A172 (cell line): ENCODE results near the gene HDAC1. TPM values are rescaled to one million over a fixed set of nuclear protein-coding genes. Genes with fewer than 3 reads are reported as not detected.
A peak's percentile ranks its signal among the peaks of the same experiment; 100 is the strongest.
"Not testable (repeated sequence)": the region's sequence is repeated elsewhere in the genome, so short reads cannot be mapped to it uniquely, and the experiment has no call there.

ENCODE experiments used
- DNase-seq: peaks from one replicate; pipeline ENCODE4 v3.0.0-alpha.2; 2015; ENCODE audit warnings: low spot score
- total RNA-seq: library from RNA; depleted of rRNA; stranded (reverse); fragments of >200 nt; shearing (Covaris generic); gene quantifications from 2 replicates; pipeline ENCODE4 v1.2.3, GENCODE V29; 2014

The HDAC1 gene
- total RNA-seq, 1 experiment from 2014 or later, result 61.0 TPM

GRCh38 chr1:32273391-32274208 lies 18.3 kb upstream of the HDAC1 start:
- DNase-seq, result peak; percentile 41

GRCh38 chr1:32274646-32275340 lies 17.1 kb upstream of the HDAC1 start:
- no peak for DNase-seq

- no peak for DNase-seq
Measured at GRCh38 chr1:32275424-32275823, 16.5 kb upstream of the HDAC1 start.

- no peak for DNase-seq
Measured at GRCh38 chr1:32276032-32276782, 15.7 kb upstream of the HDAC1 start.

- DNase-seq, result not testable (repeated sequence)
Measured at GRCh38 chr1:32284777-32285176, 7.1 kb upstream of the HDAC1 start.

GRCh38 chr1:32285658-32286057 lies 6.2 kb upstream of the HDAC1 start:
- DNase-seq, result no peak

- DNase-seq, result no peak
Measured at GRCh38 chr1:32286763-32287162, 5.1 kb upstream of the HDAC1 start.

GRCh38 chr1:32289256-32289655 lies 2.6 kb upstream of the HDAC1 start:
- no peak for DNase-seq

- DNase-seq, result peak; percentile 56
Measured at GRCh38 chr1:32291145-32291707, 657 bp upstream of the HDAC1 start.

- not testable (repeated sequence) for DNase-seq
Measured at GRCh38 chr1:32298211-32298610, 6.3 kb downstream of the HDAC1 start.

GRCh38 chr1:32299327-32299726 lies 7.4 kb downstream of the HDAC1 start:
- DNase-seq, result no peak

GRCh38 chr1:32303358-32303757 lies 11.5 kb downstream of the HDAC1 start:
- no peak for DNase-seq

GRCh38 chr1:32303997-32304622 lies 12.2 kb downstream of the HDAC1 start:
- DNase-seq, result no peak

- DNase-seq, result no peak
Measured at GRCh38 chr1:32305310-32305709, 13.4 kb downstream of the HDAC1 start.

- DNase-seq, result no peak
Measured at GRCh38 chr1:32307324-32307723, 15.4 kb downstream of the HDAC1 start.

GRCh38 chr1:32309960-32310359 lies 18.1 kb downstream of the HDAC1 start:
- no peak for DNase-seq

GRCh38 chr1:32311709-32312393 lies 20.0 kb downstream of the HDAC1 start:
- no peak for DNase-seq

- no peak for DNase-seq
Measured at GRCh38 chr1:32316903-32317277, 25.0 kb downstream of the HDAC1 start.

GRCh38 chr1:32318127-32318869 lies 26.4 kb downstream of the HDAC1 start:
- no peak for DNase-seq

GRCh38 chr1:32321712-32322291 lies 29.9 kb downstream of the HDAC1 start:
- no peak for DNase-seq
